GM18517 (cell line): ENCODE measurements around the gene INSL4.

Experiments used
- ATAC-seq: cut with Tn5 transposase; IDR thresholded peaks from one replicate; pipeline ENCODE4 v1.9.1; 2021; ENCODE audit warnings: mild to moderate bottlenecking, moderate library complexity; ENCODE audit not compliant: unreplicated experiment

Gene INSL4

DNA sequence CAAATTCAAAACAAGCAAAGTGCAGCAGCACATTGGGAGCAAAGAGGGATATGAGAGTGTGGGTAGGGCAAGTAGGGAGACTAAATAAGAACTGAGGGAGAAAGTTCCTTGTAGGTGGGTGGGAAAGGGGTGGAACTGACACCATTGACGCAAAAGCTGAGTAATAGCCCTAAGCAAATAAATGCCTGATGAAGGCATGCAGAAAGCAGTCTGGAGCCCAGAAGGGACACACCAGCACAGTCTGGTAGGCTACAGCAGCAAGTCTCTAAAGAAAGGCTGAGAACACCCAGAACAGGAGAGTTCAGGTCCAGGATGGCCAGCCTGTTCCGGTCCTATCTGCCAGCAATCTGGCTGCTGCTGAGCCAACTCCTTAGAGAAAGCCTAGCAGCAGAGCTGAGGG is at the start of gene INSL4:
Gene INSL4, plus strand, starts transcription at position 208 of the 400 bp plus-strand sequence. Its CDS starts 105 bp downstream, at position 313.
- ATAC-seq, result no peak

- no peak for ATAC-seq
These were observed 46.4 kb upstream of the INSL4 start for GRCh38 chr9:5184776-5185175.

DNA sequence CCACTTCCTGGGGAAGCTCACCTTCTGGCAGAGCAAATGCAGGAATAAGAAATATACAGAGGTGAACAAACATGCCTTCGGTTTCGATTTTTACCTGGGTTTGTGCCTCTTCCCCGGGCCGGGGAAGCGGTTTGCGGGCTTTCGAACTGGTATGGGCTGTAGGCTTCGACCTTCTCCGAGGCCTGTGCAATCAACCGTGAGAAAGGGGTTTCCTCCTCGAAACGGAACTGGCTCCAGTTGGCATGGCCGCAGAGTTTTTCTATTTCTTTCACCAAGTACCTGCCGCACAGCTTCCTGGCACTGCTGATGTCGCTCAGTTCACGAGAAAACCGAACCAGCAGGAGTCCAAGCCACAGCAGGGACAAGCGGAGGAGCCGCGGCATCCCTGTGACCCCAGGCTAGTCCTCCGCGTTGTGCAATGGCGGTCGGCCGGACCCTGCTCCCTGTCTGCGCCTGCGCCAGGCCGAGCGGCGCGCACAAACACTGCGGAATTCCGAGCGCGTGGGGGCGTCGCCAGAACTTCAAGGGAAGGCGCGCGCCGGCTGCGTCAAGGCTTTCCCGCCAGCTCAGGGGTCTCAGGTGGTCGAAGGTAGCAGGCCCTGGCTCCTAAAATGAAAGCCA is 45.9 kb upstream of the INSL4 start, which contains the start of gene INSL6:
Gene INSL6, minus strand, starts transcription at position 420 of the 621 bp plus-strand sequence. Its CDS starts 37 bp downstream, at position 383.
- ATAC-seq, result no peak

DNA sequence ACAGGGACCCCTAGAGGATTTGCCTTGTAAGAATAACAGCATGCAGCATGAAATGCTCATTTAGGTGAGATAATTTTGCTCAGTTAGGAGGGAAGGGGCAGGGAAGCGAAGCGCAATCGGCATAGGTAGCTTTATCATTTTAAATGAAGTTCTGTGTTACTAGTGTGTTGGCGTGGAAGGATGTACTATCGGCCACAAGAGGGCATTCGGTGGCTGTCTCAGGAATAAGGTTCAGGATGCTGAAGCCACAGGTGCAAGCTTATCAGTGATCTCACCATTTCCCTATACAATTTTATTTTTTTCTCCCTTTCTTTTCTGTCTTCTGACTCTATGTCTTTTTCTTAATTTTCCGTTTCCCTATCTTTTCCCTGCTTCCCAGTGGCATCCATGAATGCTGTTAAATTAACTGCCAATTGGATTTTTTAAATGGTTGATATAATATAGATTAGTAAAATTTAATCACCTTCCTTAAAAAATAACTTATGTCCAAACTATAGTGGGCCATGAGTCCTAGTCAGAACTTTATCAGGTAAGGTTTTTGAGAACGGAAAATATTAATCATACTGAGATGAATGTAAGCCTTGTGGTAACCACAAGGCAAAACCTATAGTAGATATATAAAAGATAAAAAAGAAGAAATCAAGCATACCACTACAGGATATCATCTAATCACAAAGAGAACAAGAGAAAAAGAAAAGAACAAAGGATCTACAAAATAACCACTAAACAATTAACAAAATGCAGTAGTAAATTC is 44.6 kb upstream of the INSL4 start:
- no peak for ATAC-seq

DNA sequence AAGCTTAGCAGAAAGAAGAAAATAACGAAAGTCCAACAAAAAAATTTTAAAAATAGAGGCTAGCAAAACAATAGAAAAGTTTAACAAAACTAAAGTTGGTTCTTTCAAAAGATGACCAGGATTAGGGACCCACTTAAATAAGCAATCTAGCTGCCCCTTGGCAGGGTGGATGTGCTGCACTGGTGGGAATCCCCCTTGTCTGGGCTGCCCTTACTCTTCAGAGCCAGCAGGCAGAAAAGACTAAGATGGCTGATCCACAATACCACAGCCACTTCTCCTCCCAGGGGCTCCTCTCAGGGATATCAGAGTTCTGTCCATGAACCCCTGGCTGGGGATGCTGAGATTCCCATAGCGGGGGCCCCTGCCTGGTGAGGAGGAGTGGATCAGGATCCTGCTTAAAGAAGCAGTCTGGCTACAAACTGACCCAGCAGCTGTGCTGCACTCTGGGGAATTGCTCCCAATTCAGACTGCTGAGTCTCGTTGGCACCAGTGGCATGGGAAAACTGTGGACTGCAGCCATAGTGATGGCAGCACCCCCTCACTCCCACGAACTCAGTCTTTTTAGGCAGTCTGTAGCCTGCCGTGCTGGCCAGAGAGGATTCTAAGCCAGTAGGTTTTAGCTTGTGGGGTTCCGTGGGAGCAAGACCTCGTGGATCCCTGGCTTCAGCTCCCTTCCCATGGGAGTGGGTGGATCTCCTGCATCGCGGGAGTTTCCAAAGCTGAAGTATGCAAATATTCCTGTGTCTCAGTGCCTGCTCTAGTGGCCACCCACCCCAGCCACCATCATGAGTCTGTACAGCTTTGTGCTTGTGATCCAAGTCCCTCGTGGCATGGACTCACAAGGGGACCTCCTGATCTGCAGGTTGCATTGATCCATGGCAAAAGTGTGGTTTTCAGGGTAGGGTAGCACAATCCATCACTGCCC is 42.9 kb upstream of the INSL4 start:
- no peak for ATAC-seq

GRCh38 chr9:5191985-5192384 is 39.2 kb upstream of the INSL4 start:
- ATAC-seq, result no peak

GRCh38 chr9:5193345-5193744 is 37.9 kb upstream of the INSL4 start:
- no peak for ATAC-seq

DNA sequence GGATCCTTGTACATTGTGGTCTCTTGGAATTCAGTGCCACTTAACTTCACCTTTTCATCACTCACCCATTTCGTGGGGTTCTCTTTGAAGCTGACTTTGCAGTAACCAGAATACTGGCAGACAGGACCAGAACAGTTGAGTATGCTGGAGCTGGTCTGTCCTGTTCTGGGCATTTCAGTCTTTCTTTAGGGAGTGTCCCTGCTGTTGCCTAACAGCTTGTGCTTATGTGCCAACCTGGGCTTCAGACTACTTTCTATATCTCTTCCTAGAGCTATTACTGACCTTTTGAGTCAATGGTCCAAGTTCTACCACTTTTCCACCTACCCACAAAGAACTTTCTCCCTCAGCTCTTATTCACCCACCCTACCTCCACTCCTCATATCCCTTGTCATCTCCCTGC is 35.8 kb upstream of the INSL4 start:
- ATAC-seq, result no peak

DNA sequence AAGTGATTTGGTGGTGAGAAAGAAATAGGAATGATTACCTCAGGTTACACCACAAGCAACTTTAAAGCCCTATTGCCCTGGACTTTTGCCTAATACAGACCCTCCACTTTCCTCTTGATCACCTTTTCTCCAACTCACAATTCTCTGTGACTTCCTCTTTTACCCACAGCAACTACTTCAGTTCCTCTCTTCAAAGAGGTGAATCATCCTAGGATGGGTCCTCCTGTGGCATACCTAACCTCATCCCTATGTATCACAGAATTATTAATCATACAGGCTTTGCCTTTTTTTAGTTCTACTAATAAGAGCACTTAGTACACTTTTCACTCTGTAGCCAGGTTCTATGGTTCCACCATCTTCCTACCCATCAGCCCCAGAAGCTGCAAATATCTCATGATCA is 26.1 kb upstream of the INSL4 start:
- ATAC-seq, result no peak

- ATAC-seq, result no peak
These were observed 665 bp upstream of the INSL4 start for GRCh38 chr9:5230554-5230953.

DNA sequence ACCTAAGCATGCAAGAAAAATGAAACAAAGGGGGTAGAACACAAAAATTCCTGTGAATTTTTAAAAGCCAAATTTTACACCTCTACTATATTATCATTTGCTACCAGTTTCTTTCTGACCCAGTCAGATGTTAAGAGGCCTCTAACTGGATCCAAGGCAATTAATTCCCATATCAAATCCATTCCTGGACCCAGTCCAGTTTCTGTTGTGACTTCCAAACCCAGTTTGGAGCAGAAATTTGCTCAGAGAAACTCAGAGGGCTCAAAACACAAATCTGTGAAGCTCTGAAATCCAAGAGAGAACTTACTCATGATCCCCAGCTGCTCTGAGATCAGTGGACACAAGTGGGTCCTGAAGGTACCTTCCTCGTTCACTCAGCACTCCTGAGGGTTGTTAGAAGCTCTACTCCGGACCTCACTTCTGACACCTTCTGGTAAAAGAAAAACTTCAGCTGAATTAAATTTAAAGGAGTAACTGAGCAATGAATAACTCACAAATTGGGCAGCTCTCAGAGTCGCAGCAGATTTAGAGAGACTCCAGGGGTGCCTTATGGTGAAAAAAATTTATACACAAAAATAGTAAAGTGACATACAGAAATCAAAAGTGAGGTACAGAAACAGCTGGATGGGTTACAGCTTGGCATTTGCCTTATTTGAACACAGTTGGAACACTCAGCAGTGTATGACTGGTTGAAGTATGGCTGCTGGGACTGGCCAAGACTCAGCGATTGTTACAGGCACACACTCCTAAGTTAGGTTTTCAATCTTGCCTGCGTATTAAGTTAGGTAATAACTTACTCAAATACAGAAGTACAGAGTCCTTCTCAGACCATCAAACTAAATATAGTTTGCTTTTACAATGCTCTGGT is 32.4 kb downstream of the INSL4 start:
- ATAC-seq, result no peak

- no peak for ATAC-seq
These were observed 33.0 kb downstream of the INSL4 start for GRCh38 chr9:5264219-5264595.

DNA sequence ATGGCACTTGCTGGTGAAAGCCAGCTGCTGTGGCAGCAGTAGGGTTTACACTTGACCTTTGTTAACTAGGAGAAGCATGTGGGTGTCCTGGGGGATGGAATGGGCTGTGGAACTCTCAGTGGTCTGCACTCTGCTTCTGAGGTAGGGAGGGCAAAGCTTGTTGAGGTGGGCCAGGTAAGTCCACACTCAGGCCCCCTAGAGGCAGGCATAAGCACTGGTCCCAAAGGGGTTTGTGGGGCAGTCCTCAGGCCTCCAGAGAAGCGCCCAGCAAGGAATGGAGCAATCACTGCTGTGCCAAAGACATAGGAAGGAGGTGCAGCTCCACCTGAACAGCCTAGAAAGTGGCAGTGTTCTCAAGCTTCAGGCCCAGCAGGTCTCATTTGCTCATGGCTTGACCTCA is 34.7 kb downstream of the INSL4 start:
- ATAC-seq, result no peak

- no peak for ATAC-seq
These were observed 38.1 kb downstream of the INSL4 start for GRCh38 chr9:5269249-5269715.

DNA sequence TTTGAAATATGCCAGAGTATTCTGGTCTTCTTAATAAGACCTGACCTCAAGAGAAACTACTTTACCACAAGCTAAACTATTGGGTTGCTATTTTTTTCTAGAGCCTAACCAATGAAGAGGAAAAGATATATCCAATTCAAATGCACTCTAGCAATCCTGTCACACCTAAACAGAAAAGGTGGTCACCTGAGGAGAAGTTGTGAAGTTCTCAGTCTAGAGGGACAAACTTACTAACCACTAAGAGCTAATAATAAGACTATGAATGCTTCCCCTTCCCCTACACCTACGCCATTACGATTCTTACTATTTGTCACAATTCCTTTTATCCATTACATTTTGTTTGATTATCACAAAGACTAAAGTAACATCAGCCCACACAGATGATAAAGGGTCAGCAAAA is 43.6 kb downstream of the INSL4 start:
- no peak for ATAC-seq

DNA sequence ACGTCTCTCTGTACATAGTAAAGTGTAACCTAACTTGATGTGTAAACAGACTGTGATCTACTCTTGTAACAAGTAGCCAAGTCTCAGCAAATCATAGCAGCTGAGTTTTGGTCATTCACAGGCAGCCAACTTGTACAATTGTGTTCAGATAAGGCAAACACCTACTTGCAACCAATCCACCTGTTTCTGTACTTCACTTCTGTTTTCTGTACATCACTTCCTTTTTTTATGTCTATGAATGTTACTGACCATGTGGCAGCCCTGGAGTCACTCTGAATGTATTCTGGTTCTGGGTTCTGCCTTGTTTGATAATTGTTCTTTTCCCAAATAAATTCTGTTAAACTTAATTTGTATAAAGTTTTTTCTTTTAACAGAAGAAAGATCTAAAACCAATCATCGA is 47.3 kb downstream of the INSL4 start:
- peak; percentile 71 for ATAC-seq
